HL-60/S4 treated with retinoic acid at 250 ng/mL for 4 days and 3 days (cell line): ENCODE data around the gene ITGAD.

Experiments
- in situ Hi-C: fragments of 300-500 bp; cut with MboI; formaldehyde crosslinking; loops from 2 replicates; pipeline ENCODE4 v1.7.0; 2022; ENCODE audit warnings: low sequenced_read_pairs

Gene ITGAD

DNA sequence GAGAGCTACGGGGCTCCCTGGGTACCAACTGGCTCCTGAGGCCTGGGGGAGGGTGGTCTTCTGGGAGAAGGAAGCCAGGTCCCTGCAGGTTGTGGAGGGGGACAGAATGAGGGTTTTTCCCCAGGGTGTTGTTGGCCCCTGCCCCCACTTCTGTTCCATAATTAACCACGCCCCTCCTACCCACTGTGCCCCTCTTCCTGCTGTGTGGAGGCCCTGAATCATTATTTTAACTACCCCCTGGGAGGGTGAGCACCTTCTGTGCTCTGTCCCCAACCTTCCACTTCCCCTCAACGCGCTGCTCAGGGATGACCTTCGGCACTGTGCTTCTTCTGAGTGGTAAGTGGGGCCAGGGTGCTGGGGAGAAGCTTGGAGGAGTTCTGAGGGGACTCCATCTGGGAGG is at the start of gene ITGAD:
Gene ITGAD (plus strand): TSS at position 280 of the 400 bp plus-strand sequence. CDS start 26 bp downstream, at position 306.
- in situ Hi-C loops: no loop called here

GRCh38 chr16:31344712-31345111 is 48.4 kb upstream of the ITGAD start:
- in situ Hi-C loops: no loop called here

DNA sequence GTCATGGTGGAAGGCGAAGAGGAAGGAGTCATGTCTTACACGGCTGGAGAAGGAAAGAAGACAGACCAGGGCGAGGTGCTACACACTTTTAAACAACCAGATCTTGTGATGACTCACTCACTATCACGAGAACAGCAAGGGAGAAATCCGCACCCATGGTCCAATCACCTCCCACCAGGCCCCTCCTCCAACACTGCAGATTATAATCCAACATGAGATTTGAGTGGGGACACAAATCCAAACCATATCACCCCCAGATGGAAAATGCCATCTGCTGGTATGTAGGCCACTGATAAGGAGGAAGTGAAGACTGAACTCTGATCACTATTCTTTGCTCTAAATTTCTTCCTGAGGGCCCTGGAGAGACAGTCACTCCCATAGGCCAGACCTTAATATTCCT is 45.7 kb upstream of the ITGAD start:
- in situ Hi-C loops: no loop called here

- in situ Hi-C loops: no loop called here
Observed at GRCh38 chr16:31348579-31348978, 44.6 kb upstream of the ITGAD start.

DNA sequence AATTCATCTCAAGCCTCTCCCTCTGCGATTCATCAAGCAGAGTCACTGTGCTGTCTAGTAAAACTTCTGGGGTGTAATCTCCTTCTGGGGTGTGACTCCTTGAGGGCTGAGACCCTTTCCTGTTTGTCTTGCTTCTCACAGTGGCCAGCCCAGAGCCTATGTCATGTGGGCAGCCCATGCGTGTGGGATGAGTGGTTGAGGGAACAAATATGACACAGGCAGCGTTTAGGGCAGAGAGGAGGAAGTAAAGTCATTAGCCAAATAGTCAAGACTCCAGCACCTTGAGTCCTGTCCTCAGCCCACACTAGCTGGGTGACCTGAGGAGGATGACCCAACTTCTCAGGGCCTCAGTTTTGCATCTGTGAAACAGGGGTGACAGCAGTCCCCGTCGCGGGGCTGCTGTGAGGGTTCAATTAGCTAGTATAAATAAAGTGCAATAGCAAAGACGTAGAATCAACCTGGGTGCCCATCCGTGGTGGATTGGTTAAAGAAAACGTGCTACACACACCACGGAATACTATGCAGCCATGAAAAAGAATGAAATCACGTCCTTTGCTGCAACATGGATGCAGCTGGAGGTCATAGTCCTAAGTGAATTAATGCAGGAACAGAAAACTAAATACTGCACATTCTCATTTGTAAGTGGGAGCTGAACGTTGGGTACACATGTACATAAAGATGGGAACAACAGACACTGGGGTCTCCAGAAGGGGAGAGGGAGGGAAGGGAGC is 42.7 kb upstream of the ITGAD start:
- in situ Hi-C loops: no loop called here

GRCh38 chr16:31351246-31351941 is 41.7 kb upstream of the ITGAD start:
- in situ Hi-C loops: no loop called here

DNA sequence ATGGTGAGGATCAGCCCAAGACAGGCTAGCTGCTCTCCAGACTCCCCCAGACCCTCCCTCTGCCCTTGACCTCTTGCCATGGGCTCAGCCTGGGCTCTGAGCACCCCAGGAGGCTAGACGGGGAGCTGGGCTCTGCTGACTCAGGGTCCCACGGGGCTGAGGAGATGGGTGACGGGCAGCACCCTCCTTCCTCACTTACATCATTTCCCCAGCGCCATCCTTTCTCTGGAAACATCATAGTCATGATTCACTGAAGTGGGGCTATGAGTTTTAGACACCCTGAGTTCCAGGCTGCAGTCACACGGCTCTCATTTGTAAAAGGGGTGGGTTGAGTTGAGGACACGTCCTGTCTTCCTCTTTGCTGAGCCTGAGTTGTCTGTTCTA is 41.2 kb upstream of the ITGAD start:
- in situ Hi-C loops: no loop called here

DNA sequence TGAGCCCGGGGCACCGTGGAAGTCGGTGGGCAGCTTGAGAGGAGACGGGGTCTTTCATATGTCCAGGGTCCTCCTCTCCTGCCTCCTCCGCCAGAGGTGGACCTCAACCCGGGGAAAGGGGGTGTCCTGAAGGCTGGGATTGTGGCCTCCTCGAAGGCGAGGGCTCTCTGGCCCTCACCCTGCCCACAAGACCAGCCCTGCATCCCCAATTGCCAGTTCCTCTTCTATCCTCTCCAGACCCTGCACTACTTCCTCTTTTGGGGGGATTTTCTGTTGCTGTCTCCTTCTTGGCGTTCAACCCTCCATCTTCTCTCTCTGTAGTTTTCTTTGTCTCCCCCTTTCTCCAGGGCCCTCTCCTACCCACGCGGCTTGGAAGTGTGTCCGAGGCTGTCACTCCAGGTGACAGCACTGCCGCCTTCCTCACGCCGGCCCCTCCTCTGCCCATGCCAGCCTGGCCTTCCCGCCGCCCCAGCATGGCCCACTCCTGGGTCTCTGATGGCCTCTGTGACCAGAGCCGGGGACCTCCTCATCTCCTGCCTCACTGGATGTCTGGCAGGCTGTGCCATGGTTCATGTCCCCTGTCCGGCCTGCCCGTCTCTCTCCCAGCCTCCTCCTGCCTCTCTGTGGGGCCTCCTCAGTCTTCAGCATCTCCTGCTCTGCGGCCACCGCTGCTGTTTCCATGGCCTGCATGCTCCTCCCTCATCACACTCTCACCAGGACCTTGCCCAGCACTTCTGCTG is 40.6 kb upstream of the ITGAD start:
- in situ Hi-C loops: no loop called here

- in situ Hi-C loops: no loop called here
Observed at GRCh38 chr16:31354394-31355291, 38.5 kb upstream of the ITGAD start, which contains the start of gene ITGAX. Gene ITGAX (plus strand): TSS chr16:31355176. CDS start chr16:31355255, 79 bp downstream.

DNA sequence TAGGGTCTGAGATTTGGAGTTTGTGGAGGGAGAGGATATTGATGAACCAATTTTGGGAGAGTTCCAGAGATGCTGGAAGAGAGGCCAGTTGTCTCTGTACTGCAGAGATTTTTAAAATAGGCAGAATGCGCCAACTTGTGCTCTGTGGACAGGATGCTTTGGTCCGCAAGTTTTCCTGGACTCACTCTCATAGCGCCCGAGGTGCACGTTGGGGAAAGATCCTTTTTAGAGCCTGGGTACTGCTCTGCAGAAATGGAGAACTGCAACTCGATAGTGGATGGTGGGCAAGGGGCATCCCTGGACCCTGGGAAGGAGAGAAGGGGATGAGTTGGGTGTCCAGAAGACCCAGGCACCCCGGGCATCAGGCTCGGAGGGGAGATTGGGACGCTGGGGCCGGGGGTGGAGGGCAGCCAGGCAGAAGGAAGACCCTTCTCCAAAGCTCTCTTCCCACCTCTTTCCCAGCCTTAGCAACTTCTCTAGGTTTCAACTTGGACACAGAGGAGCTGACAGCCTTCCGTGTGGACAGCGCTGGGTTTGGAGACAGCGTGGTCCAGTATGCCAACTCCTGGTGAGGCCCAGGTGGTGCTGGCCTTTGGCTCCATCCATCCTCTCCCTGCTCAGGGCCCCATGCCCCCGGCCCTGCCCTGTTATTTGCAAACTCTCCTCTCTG is 37.6 kb upstream of the ITGAD start:
- in situ Hi-C loops: no loop called here

GRCh38 chr16:31356566-31357323 is 36.4 kb upstream of the ITGAD start:
- in situ Hi-C loops: no loop called here

- in situ Hi-C loops: no loop called here
Observed at GRCh38 chr16:31357324-31358109, 35.6 kb upstream of the ITGAD start.

- in situ Hi-C loops: no loop called here
Observed at GRCh38 chr16:31360251-31360650, 32.9 kb upstream of the ITGAD start.

- in situ Hi-C loops: no loop called here
Observed at GRCh38 chr16:31361201-31362110, 31.7 kb upstream of the ITGAD start.

DNA sequence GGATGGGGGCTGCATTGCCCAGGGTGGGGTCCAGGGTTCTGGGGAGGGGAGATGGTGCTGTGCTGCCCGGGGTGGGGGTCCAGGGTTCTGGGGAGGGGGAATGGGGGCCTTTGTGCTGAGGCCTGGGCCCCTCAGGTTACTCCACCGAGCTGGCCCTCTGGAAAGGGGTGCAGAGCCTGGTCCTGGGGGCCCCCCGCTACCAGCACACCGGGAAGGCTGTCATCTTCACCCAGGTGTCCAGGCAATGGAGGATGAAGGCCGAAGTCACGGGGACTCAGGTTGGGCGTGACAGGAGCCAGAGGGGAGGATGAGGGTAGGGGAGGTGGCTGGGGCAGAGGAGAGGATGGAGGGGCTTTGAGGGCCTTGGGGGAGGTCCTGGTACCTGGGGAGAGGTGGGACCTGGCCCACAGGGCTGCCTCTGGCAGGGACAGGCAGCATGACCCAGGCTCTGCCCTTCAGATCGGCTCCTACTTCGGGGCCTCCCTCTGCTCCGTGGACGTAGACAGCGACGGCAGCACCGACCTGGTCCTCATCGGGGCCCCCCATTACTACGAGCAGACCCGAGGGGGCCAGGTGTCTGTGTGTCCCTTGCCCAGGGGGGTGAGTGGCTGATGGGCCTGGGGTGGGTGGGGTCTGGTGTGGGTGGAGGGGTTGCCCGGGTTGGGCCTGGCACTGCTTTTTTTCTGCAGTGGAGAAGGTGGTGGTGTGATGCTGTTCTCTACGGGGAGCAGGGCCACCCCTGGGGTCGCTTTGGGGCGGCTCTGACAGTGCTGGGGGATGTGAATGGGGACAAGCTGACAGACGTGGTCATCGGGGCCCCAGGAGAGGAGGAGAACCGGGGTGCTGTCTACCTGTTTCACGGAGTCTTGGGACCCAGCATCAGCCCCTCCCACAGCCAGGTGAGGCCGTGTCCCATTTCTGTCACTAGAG is 30.4 kb upstream of the ITGAD start:
- in situ Hi-C loops: no loop called here

GRCh38 chr16:31363721-31364120 is 29.4 kb upstream of the ITGAD start:
- in situ Hi-C loops: no loop called here

DNA sequence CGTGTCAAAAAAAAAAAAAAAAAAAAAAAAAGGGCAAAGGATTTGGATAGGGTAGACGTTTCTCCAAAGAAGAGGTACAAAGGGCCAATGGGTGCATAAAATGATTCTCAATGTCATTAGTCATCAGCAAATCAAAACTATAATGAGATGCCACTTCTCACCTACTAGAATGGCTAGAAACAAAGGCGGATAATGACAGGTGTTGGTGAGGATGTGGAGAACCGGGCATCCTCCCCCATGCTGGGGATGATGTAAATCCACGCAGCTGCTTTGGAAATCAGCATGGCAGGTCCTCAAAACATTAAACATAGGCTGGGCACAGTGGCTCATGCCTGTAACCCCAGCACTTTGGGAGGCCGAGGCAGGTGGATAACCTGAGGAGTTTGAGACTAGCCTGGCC is 28.7 kb upstream of the ITGAD start:
- in situ Hi-C loops: no loop called here
